ENCODE measurements around the gene BHLHA15.

Gene BHLHA15

GRCh38 chr7:98251231-98251600 lies 40.0 kb downstream of the BHLHA15 start:
- TF ChIP-seq POLR2AphosphoS5 (IDR thresholded peaks at IDR 0.05; ENCODE audit: low read depth, low read length) (no peak), TAF1 (IDR thresholded peaks at IDR 0.05; ENCODE audit: borderline replicate concordance, insufficient read depth, low read length) (no peak), SIN3A (IDR thresholded peaks at IDR 0.05; ENCODE audit: borderline replicate concordance, insufficient read depth, low read length) (no peak), FOXP2 (optimal IDR thresholded peaks at IDR 0.05; ENCODE audit: borderline replicate concordance, extremely low read depth, extremely low read length, insufficient read depth) (no peak)
- TF ChIP-seq, protein P1, sequence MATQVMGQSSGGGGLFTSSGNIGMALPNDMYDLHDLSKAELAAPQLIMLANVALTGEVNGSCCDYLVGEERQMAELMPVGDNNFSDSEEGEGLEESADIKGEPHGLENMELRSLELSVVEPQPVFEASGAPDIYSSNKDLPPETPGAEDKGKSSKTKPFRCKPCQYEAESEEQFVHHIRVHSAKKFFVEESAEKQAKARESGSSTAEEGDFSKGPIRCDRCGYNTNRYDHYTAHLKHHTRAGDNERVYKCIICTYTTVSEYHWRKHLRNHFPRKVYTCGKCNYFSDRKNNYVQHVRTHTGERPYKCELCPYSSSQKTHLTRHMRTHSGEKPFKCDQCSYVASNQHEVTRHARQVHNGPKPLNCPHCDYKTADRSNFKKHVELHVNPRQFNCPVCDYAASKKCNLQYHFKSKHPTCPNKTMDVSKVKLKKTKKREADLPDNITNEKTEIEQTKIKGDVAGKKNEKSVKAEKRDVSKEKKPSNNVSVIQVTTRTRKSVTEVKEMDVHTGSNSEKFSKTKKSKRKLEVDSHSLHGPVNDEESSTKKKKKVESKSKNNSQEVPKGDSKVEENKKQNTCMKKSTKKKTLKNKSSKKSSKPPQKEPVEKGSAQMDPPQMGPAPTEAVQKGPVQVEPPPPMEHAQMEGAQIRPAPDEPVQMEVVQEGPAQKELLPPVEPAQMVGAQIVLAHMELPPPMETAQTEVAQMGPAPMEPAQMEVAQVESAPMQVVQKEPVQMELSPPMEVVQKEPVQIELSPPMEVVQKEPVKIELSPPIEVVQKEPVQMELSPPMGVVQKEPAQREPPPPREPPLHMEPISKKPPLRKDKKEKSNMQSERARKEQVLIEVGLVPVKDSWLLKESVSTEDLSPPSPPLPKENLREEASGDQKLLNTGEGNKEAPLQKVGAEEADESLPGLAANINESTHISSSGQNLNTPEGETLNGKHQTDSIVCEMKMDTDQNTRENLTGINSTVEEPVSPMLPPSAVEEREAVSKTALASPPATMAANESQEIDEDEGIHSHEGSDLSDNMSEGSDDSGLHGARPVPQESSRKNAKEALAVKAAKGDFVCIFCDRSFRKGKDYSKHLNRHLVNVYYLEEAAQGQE (IDR thresholded peaks at IDR 0.05; ENCODE audit: insufficient read depth in 1 of 2, low read depth in 2 of 2, low read length in 2 of 2) = no peak

DNA sequence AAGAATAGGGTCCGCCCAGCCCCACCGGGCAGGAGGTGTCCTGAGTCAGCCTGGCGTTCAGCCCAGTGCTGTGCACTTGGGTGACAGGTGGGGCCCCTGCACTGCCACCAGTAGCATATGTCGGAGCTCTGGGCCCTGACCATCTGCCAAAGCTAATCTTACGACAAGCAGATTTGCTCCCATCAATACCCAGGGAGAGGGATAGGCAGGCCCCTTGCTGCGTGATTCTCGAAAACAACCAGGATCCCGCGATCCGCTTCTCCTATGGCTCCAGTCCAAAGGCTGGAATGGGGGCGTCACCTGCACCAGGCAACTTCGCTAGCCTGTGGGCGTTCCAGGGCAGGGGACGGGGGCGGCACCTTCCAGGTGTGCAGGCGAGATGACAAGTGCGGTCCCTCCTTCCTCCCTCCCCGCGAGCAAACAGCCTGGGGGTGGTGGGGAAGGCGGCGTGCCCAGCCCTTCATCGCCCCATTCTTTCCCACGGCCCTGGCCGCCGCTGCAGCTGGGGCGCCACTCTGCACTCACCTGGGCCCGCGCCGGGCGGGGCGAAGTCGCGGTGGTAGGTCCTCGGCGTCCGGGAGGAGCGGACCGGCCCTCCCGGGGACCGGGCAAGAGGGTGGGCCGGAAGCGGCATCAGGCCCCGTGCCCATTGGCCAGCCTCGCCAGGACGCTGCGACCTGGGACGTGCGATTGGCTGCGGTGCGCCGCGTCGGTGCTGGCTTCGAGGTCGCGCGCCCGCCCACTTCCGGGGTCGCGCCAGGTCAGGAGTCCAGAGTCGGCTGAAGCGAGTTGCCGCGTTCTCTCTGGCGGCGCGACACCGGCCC lies 40.6 kb downstream of the BHLHA15 start, which contains the start of gene TECPR1:
TSS of gene TECPR1 (minus strand) at position 632 of the 824 bp plus-strand sequence. CDS start 6,086 bp downstream, outside the sequence.
- TF ChIP-seq SIN3A (IDR thresholded peaks at IDR 0.05; ENCODE audit: borderline replicate concordance, insufficient read depth, low read length) (no peak), POLR2AphosphoS5 (IDR thresholded peaks at IDR 0.05; ENCODE audit: low read depth, low read length) (peak; percentile 62; the same call in 1 of the 2 replicates), FOXP2 (optimal IDR thresholded peaks at IDR 0.05; ENCODE audit: borderline replicate concordance, extremely low read depth, extremely low read length, insufficient read depth) (peak; percentile 83)
- TF ChIP-seq, protein P1 (IDR thresholded peaks at IDR 0.05; ENCODE audit: insufficient read depth in 1 of 2, low read depth in 2 of 2, low read length in 2 of 2) = no peak

GRCh38 chr7:98252425-98253054 lies 41.3 kb downstream of the BHLHA15 start:
- TF ChIP-seq POLR2AphosphoS5 (IDR thresholded peaks at IDR 0.05; ENCODE audit: low read depth, low read length) (no peak; the same call in 1 of the 2 replicates), SIN3A (IDR thresholded peaks at IDR 0.05; ENCODE audit: borderline replicate concordance, insufficient read depth, low read length) (no peak), FOXP2 (optimal IDR thresholded peaks at IDR 0.05; ENCODE audit: borderline replicate concordance, extremely low read depth, extremely low read length, insufficient read depth) (no peak), TAF1 (IDR thresholded peaks at IDR 0.05; ENCODE audit: borderline replicate concordance, insufficient read depth, low read length) (no peak)
- TF ChIP-seq, protein P1 (IDR thresholded peaks at IDR 0.05; ENCODE audit: insufficient read depth in 1 of 2, low read depth in 2 of 2, low read length in 2 of 2) = no peak

- TF ChIP-seq TAF1 (IDR thresholded peaks at IDR 0.05; ENCODE audit: borderline replicate concordance, insufficient read depth, low read length) (no peak), POLR2AphosphoS5 (IDR thresholded peaks at IDR 0.05; ENCODE audit: low read depth, low read length) (no peak), FOXP2 (optimal IDR thresholded peaks at IDR 0.05; ENCODE audit: borderline replicate concordance, extremely low read depth, extremely low read length, insufficient read depth) (no peak), SIN3A (IDR thresholded peaks at IDR 0.05; ENCODE audit: borderline replicate concordance, insufficient read depth, low read length) (no peak)
- TF ChIP-seq, protein P1 (IDR thresholded peaks at IDR 0.05; ENCODE audit: insufficient read depth in 1 of 2, low read depth in 2 of 2, low read length in 2 of 2) = no peak
Observed at GRCh38 chr7:98254516-98254915, 43.3 kb downstream of the BHLHA15 start.
